CD14-positive monocyte (primary cell): ENCODE results near the gene ARVCF. TPM values are rescaled to one million over a fixed set of nuclear protein-coding genes. Genes with fewer than 3 reads are reported as not detected.

Source experiments
- DNase-seq, 3 donors: peaks; one replicate each; pipeline ENCODE4 v3.0.0-alpha.2; 2011 to 2022
- H2AFZ ChIP-seq: 2 replicates; pipeline ENCODE4 v1.6.0; 2012; ENCODE audit warnings: mild to moderate bottlenecking, low read depth, low read length, inconsistent platforms; ENCODE audit not compliant: insufficient read depth, poor library complexity, severe bottlenecking
- H3K27ac ChIP-seq, 2 donors: 1 replicate in 1 of 2; 2 replicates in 1 of 2; pipeline ENCODE4 v1.5.1; 2012 to 2013; ENCODE audit warnings: low read length in 2 of 2, control low read depth in 1 of 2, inconsistent platforms in 1 of 2, low read depth in 1 of 2, mild to moderate bottlenecking in 1 of 2
- H3K27me3 ChIP-seq, 2 donors: one replicate each; pipeline versions ENCODE4 v1.6.0 to v1.6.1; 2011 to 2013; ENCODE audit warnings: low read length in 2 of 2; ENCODE audit not compliant: control insufficient read depth in 2 of 2, insufficient read depth in 2 of 2
- H3K36me3 ChIP-seq, 2 donors: replicated peaks in 1 of 2; 1 replicate in 1 of 2; 2 replicates in 1 of 2; pipeline versions ENCODE4 v1.5.1 to v1.6.1; 2012 to 2013; ENCODE audit warnings: low read length in 2 of 2, control low read depth in 1 of 2, inconsistent platforms in 1 of 2, mild to moderate bottlenecking in 1 of 2; ENCODE audit not compliant: insufficient read depth in 2 of 2, control insufficient read depth in 1 of 2
- H3K4me1 ChIP-seq, 2 donors: 1 replicate in 1 of 2; 2 replicates in 1 of 2; pipeline versions ENCODE4 v1.5.1 to v1.6.1; 2012 to 2013; ENCODE audit warnings: low read length in 2 of 2, control low read depth in 1 of 2, inconsistent platforms in 1 of 2, mild to moderate bottlenecking in 1 of 2, moderate library complexity in 1 of 2; ENCODE audit not compliant: insufficient read depth in 2 of 2, control insufficient read depth in 1 of 2
- H3K4me2 ChIP-seq: replicated peaks from 2 replicates; pipeline ENCODE3; 2012; ENCODE audit warnings: low read length, moderate library complexity, mild to moderate bottlenecking; ENCODE audit not compliant: poor library complexity, severe bottlenecking; ENCODE audit errors: extremely low read depth
- H3K4me3 ChIP-seq, 3 experiments: fragments of 200-600 bp in 1 of 3; sonication (generic) in 1 of 3; replicated peaks in 1 of 3; 1 replicate in 2 of 3; 2 replicates in 1 of 3; pipeline ENCODE4 v1.5.1; 2011 to 2013; ENCODE audit warnings: low read length in 3 of 3, mild to moderate bottlenecking in 3 of 3, control low read depth in 2 of 3, low read depth in 2 of 3, inconsistent platforms in 1 of 3, moderate library complexity in 1 of 3
- H3K79me2 ChIP-seq: 2 replicates; pipeline ENCODE4 v1.6.0; 2012; ENCODE audit warnings: mild to moderate bottlenecking, control low read depth, inconsistent platforms, low read length, moderate library complexity; ENCODE audit not compliant: insufficient read depth
- H3K9ac ChIP-seq: 2 replicates; pipeline ENCODE4 v1.6.0; 2017; ENCODE audit warnings: low read length, mild to moderate bottlenecking; ENCODE audit not compliant: insufficient read depth, poor library complexity, severe bottlenecking
- H3K9me3 ChIP-seq, 2 donors: replicated peaks in 1 of 2; 1 replicate in 1 of 2; 2 replicates in 1 of 2; pipeline versions ENCODE4 v1.5.1 to v1.6.1; 2012 to 2013; ENCODE audit warnings: low read length in 2 of 2, control low read depth in 1 of 2; ENCODE audit not compliant: control insufficient read depth in 1 of 2, insufficient read depth in 1 of 2
- H4K20me1 ChIP-seq: 2 replicates; pipeline ENCODE4 v1.6.0; 2012; ENCODE audit warnings: mild to moderate bottlenecking, low read length, control low read depth, moderate library complexity; ENCODE audit not compliant: insufficient read depth
- H3K27ac Mint-ChIP-seq, 7 donors: one replicate each; pipeline ENCODE4 v1.8.0; 2020; ENCODE audit warnings: mild to moderate bottlenecking in 7 of 7, mixed read lengths in 7 of 7, moderate library complexity in 6 of 7, inconsistent platforms in 2 of 7
- H3K27me3 Mint-ChIP-seq, 3 donors: one replicate each; pipeline ENCODE4 v1.8.0; 2021 to 2022; ENCODE audit warnings: low read depth in 3 of 3, mild to moderate bottlenecking in 3 of 3, mixed read lengths in 3 of 3, moderate library complexity in 3 of 3, inconsistent platforms in 1 of 3
- H3K36me3 Mint-ChIP-seq, 2 donors: one replicate each; pipeline ENCODE4 v1.8.0; 2020; ENCODE audit warnings: mixed read lengths in 2 of 2, inconsistent platforms in 1 of 2, mild to moderate bottlenecking in 1 of 2
- H3K4me1 Mint-ChIP-seq: one replicate; pipeline ENCODE4 v1.8.0; 2020; ENCODE audit warnings: mild to moderate bottlenecking, mixed read lengths
- H3K4me3 Mint-ChIP-seq, 2 donors: one replicate each; pipeline ENCODE4 v1.8.0; 2020; ENCODE audit warnings: mild to moderate bottlenecking in 2 of 2, mixed read lengths in 2 of 2, moderate library complexity in 1 of 2
- H3K9me3 Mint-ChIP-seq, 7 donors: one replicate each; pipeline ENCODE4 v1.8.0; 2020 to 2022; ENCODE audit warnings: mixed read lengths in 7 of 7, mild to moderate bottlenecking in 6 of 7, moderate library complexity in 6 of 7, inconsistent platforms in 2 of 7
- WGBS: methylation state at CpG from one replicate; pipeline ENCODE4 v1.1.5; 2013; ENCODE audit warnings: missing lambda C conversion rate; ENCODE audit not compliant: insufficient coverage; 5-methylcytosine and 5-hydroxymethylcytosine counted together
- intact Hi-C, 2 donors: fragments of 100-400 bp; cut with micrococcal nuclease; formaldehyde crosslinking; loops; one replicate each; pipeline versions ENCODE4 v1.15.0 to v1.15.1; 2023
- polyA plus RNA-seq, 3 donors: library from polyadenylated mRNA; depleted of rRNA in 1 of 3; unstranded in 2 of 3; stranded (reverse) in 1 of 3; fragments of 300-500 nt in 2 of 3; fragments of >200 nt in 1 of 3; fragmentation: Illumina TruSeq in 2 of 3; gene quantifications; 1 replicate in 2 of 3; 2 replicates in 1 of 3; pipeline ENCODE4 v1.2.3, GENCODE V29; 2012 to 2021
- TF ChIP-seq, protein P1 (sequence below): fragments of 200-600 bp; IDR thresholded peaks from one replicate; pipeline ENCODE4 v1.8.0; 2022; ENCODE audit warnings: antibody characterized with exemption, mild to moderate bottlenecking

ARVCF gene
- polyA plus RNA-seq, 3 donors: 0.31 to 2.6 (median 0.44) TPM

DNA sequence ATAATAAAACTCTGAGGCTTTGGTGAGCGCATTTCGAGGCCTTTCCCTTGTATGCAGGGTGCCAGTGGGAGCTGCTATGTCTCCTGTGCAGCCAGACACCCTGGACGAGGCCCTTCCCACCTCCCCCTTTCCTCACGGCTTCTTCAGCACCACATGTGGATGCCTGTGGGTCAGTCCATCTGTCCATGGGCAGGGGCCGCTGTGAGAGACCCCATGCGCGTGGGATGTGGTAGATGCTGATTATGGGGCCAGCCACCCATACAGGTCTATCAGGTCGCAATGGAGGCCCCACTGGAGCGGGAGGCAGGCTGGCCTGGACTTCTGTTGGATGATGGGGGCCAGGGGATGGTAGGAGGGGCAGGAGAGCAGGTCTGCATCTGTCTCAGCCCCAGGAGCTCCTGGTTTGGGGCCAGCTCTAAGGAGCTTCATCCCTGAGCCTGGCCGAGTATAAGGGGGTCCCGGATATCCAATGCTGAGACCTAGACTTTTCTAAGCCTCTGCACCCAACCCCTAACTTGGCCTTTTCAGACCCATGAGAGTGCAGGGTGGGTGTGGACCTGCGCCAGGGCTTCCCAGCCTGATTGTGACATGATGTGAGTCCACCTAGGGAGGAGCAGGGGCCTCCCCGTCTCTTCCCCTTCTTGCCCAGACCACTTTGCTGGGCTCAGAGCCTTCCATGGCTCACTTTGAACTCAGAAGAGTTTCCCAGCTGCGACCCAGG, 49.4 kb upstream of the ARVCF start:
- intact Hi-C loops: no loop called here
- peaks cover 36 to 50% of the 10 kb centered on the region in 2 donors for H3K36me3 ChIP-seq
- no peak overlapping the region for H3K4me3 ChIP-seq

DNA sequence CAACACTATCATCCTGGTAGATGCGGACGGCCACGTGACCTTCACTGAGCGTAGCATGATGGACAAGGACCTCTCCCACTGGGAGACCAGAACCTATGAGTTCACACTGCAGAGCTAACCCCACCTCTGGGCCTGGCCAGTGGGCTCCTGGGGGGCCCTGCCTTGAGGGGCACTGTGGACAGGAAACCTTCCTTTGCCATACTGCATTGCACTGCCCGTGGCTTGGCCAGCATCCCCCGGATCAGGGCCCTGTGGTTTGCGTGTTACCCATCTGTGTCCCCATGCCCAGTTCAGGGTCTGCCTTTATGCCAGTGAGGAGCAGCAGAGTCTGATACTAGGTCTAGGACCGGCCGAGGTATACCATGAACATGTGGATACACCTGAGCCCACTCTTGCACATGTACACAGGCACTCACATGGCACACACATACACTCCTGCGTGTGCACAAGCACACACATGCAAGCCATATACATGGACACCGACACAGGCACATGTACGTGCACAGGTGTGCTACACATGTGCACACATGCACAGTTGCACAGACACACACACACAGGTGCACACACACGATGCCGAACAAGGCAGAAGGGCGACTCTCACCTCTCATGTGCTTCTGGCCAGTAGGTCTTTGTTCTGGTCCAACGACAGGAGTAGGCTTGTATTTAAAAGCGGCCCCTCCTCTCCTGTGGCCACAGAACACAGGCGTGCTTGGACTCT, 48.1 kb upstream of the ARVCF start:
- Mint-ChIP-seq H3K4me1 (no peaks in the 10 kb centered on the region), H3K36me3 (peaks cover 38 to 57% of the 10 kb centered on the region in 2 donors), H3K4me3 (no peak overlapping the region), H3K27me3 (no peaks in the 10 kb centered on the region), H3K27ac (no peak overlapping the region), H3K9me3 (no peaks in the 10 kb centered on the region)
- no peaks in the 10 kb centered on the region for H3K9me3 ChIP-seq
- no peak overlapping the region for H2AFZ ChIP-seq
- TF ChIP-seq, protein P1, sequence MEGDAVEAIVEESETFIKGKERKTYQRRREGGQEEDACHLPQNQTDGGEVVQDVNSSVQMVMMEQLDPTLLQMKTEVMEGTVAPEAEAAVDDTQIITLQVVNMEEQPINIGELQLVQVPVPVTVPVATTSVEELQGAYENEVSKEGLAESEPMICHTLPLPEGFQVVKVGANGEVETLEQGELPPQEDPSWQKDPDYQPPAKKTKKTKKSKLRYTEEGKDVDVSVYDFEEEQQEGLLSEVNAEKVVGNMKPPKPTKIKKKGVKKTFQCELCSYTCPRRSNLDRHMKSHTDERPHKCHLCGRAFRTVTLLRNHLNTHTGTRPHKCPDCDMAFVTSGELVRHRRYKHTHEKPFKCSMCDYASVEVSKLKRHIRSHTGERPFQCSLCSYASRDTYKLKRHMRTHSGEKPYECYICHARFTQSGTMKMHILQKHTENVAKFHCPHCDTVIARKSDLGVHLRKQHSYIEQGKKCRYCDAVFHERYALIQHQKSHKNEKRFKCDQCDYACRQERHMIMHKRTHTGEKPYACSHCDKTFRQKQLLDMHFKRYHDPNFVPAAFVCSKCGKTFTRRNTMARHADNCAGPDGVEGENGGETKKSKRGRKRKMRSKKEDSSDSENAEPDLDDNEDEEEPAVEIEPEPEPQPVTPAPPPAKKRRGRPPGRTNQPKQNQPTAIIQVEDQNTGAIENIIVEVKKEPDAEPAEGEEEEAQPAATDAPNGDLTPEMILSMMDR: no peak
- no peaks in the 10 kb centered on the region for H3K4me1 ChIP-seq
- 90% methylated on average over 18 of the region's 18 CpGs for WGBS
- H3K36me3 ChIP-seq: peaks cover 44 to 62% of the 10 kb centered on the region in 2 donors
- no peak overlapping the region for H3K27ac ChIP-seq
- peaks cover 22% of the 10 kb centered on the region for H4K20me1 ChIP-seq
- no peak overlapping the region for H3K4me3 ChIP-seq
- DNase-seq: no peak
- intact Hi-C loops: no loop called here
- no peak overlapping the region for H3K4me2 ChIP-seq
- no peak overlapping the region for H3K9ac ChIP-seq
- no peaks in the 10 kb centered on the region for H3K79me2 ChIP-seq
- H3K27me3 ChIP-seq: no peaks in the 10 kb centered on the region

More for the DNA sequence above, 49.4 kb upstream of the ARVCF start:
- Histone ChIP-seq H3K27me3 (no peaks in the 10 kb centered on the region), H2AFZ (no peak overlapping the region), H3K9ac (no peak overlapping the region), H3K27ac (no peak overlapping the region), H3K9me3 (no peaks in the 10 kb centered on the region), H3K79me2 (no peaks in the 10 kb centered on the region), H3K4me2 (no peak overlapping the region), H3K4me1 (no peaks in the 10 kb centered on the region), H4K20me1 (peaks cover 13% of the 10 kb centered on the region)
- no peaks in the 10 kb centered on the region for H3K27me3 Mint-ChIP-seq
- no peaks in the 10 kb centered on the region for H3K4me1 Mint-ChIP-seq
- peaks cover 27 to 44% of the 10 kb centered on the region in 2 donors for H3K36me3 Mint-ChIP-seq
- WGBS: 94% methylated on average over 7 of the region's 14 CpGs
- no peaks in the 10 kb centered on the region for H3K9me3 Mint-ChIP-seq
- peak overlapping the region in 1 of 7 donors; percentile 23 for H3K27ac Mint-ChIP-seq
- no peak overlapping the region for H3K4me3 Mint-ChIP-seq
- TF ChIP-seq, protein P1: no peak
- DNase-seq: no peak
